Endothelial cell of umbilical vein (primary cell): ENCODE measurements around the gene COL23A1. TPM values are rescaled to one million over a fixed set of nuclear protein-coding genes. Genes with fewer than 3 reads are reported as not detected.

ENCODE experiments used
- BruUV-seq: library from RNA; stranded (reverse); fragments of 400-500 nt; replicated peaks from 2 replicates; lab custom pipeline; 2021; lab: Mats Ljungman, UMichigan
- CTCF ChIA-PET: fragments of 300-600, 350-600 bp; sonication (Branson Sonifier 250); formaldehyde crosslinking; loops from one replicate; lab custom pipeline; 2021; ENCODE audit warnings: antibody characterized with exemption, inconsistent platforms; lab: Charles Lee
- POLR2A ChIA-PET: fragments of 300-600, 350-600 bp; sonication (Branson Sonifier 250); formaldehyde crosslinking; loops from one replicate; lab custom pipeline; 2021; ENCODE audit warnings: antibody characterized with exemption, inconsistent platforms; lab: Charles Lee
- DNase-seq: peaks from one replicate; pipeline ENCODE4 v3.0.0-alpha.2; 2011; ENCODE audit warnings: low read depth, low spot score
- FAIRE-seq: peaks from 2 replicates; lab custom pipeline; 2011; peaks lifted over from hg19 to GRCh38; lab: Jason Lieb, UNC
- H2AFZ ChIP-seq: 2 replicates; pipeline ENCODE4 v1.6.0; 2012; ENCODE audit warnings: low read depth, low read length, control low read depth, inconsistent platforms
- H3K27ac ChIP-seq: 2 replicates; pipeline ENCODE4 v1.5.1; 2011; ENCODE audit warnings: low read depth, mild to moderate bottlenecking, control low read depth, low read length, moderate library complexity; ENCODE audit not compliant: insufficient read depth
- H3K27me3 ChIP-seq, 2 experiments: 2 replicates each; pipeline versions ENCODE4 v1.6.0 to v1.6.1; 2011; ENCODE audit warnings: low read length in 2 of 2, mixed read lengths in 1 of 2; ENCODE audit not compliant: control insufficient read depth in 2 of 2, insufficient read depth in 2 of 2
- H3K36me3 ChIP-seq, 2 experiments: 2 replicates in 1 of 2; 3 replicates in 1 of 2; pipeline ENCODE4 v1.5.1; 2011; ENCODE audit warnings: low read length in 2 of 2, mild to moderate bottlenecking in 1 of 2, moderate library complexity in 1 of 2; ENCODE audit not compliant: control insufficient read depth in 2 of 2, insufficient read depth in 2 of 2; ENCODE audit errors: extremely low read depth in 1 of 2
- H3K4me1 ChIP-seq: 3 replicates; pipeline ENCODE4 v1.5.1; 2011; ENCODE audit warnings: mild to moderate bottlenecking, low read length; ENCODE audit not compliant: control insufficient read depth, insufficient read depth; ENCODE audit errors: extremely low read depth
- H3K4me2 ChIP-seq: 2 replicates; pipeline ENCODE4 v1.6.1; 2011; ENCODE audit warnings: low read length, control low read depth, mixed read lengths; ENCODE audit not compliant: insufficient read depth
- H3K4me3 ChIP-seq, 3 experiments: fragments of 200-600 bp in 1 of 3; sonication (generic), shearing (Covaris generic) in 1 of 3; replicated peaks in 1 of 3; 2 replicates each; pipeline ENCODE4 v1.5.1; 2011 to 2016; ENCODE audit warnings: control low read depth in 3 of 3, low read length in 3 of 3, mild to moderate bottlenecking in 2 of 3, inconsistent platforms in 1 of 3, low read depth in 1 of 3, moderate library complexity in 1 of 3; ENCODE audit not compliant: insufficient read depth in 1 of 3
- H3K79me2 ChIP-seq: 2 replicates; pipeline ENCODE4 v1.6.0; 2012; ENCODE audit warnings: low read length, inconsistent platforms; ENCODE audit not compliant: control insufficient read depth, insufficient read depth
- H3K9ac ChIP-seq: replicated peaks from 2 replicates; pipeline ENCODE3; 2011; ENCODE audit warnings: low read length, control low read depth; ENCODE audit not compliant: insufficient read depth; ENCODE audit errors: extremely low read depth
- H3K9me1 ChIP-seq: replicated peaks from 3 replicates; pipeline ENCODE4 v1.6.0; 2011; ENCODE audit warnings: mild to moderate bottlenecking, low read length; ENCODE audit not compliant: control insufficient read depth, insufficient read depth; ENCODE audit errors: extremely low read depth
- H3K9me3 ChIP-seq: replicated peaks from 2 replicates; pipeline ENCODE4 v1.5.1; 2012; ENCODE audit warnings: low read length, inconsistent platforms; ENCODE audit not compliant: control insufficient read depth, insufficient read depth
- H4K20me1 ChIP-seq: replicated peaks from 2 replicates; pipeline ENCODE3; 2011; ENCODE audit warnings: mild to moderate bottlenecking, low read length; ENCODE audit not compliant: control insufficient read depth, insufficient read depth; ENCODE audit errors: extremely low read depth
- CTCF ChIP-seq, 2 donors: IDR thresholded peaks; 1 replicate in 1 of 2; 2 replicates in 1 of 2; pipeline ENCODE4 v1.5.1; 2011; ENCODE audit warnings: low read length in 2 of 2, mild to moderate bottlenecking in 2 of 2, moderate library complexity in 2 of 2, control low read depth in 1 of 2, inconsistent platforms in 1 of 2, low read depth in 1 of 2; ENCODE audit not compliant: insufficient read depth in 1 of 2; ENCODE audit errors: extremely low read depth in 1 of 2
- EZH2 ChIP-seq: IDR thresholded peaks from 2 replicates; pipeline ENCODE4 v1.6.1; 2012; ENCODE audit warnings: borderline replicate concordance, low read depth, mild to moderate bottlenecking, moderate library complexity, low read length, inconsistent platforms; ENCODE audit not compliant: severe bottlenecking
- FOS ChIP-seq: IDR thresholded peaks from 2 replicates; pipeline ENCODE4 v1.6.1; 2011; ENCODE audit warnings: mild to moderate bottlenecking, low read length, moderate library complexity, borderline replicate concordance; ENCODE audit not compliant: insufficient read depth
- GATA2 ChIP-seq: IDR thresholded peaks from 2 replicates; pipeline ENCODE4 v1.7.0; 2011; ENCODE audit warnings: low read depth, mild to moderate bottlenecking, moderate library complexity, mixed read lengths, low read length; ENCODE audit not compliant: insufficient read length, insufficient read depth
- JUN ChIP-seq: IDR thresholded peaks from 2 replicates; pipeline ENCODE4 v1.6.1; 2011; ENCODE audit warnings: borderline replicate concordance, low read depth; ENCODE audit not compliant: insufficient read length, insufficient read depth
- MYC ChIP-seq: IDR thresholded peaks from one replicate; pipeline ENCODE4 v1.6.1; 2011; ENCODE audit warnings: mild to moderate bottlenecking, low read depth, low read length
- POLR2A ChIP-seq: IDR thresholded peaks from 2 replicates; pipeline ENCODE4 v1.6.1; 2012; ENCODE audit warnings: low read depth, mild to moderate bottlenecking, control low read depth, low read length
- POLR2AphosphoS5 ChIP-seq: IDR thresholded peaks from 2 replicates; pipeline ENCODE4 v1.6.1; 2012; ENCODE audit warnings: low read depth, mild to moderate bottlenecking, control low read depth, low read length, moderate library complexity; ENCODE audit not compliant: insufficient read depth
- dilution Hi-C: fragments of 300-500 bp; cut with MboI; formaldehyde crosslinking; loops from one replicate; pipeline ENCODE4 v1.15.0; 2019; ENCODE audit warnings: low sequenced_read_pairs; ENCODE audit not compliant: extremely low pct_ligation_motif_present
- intact Hi-C: fragments of 100-400 bp; cut with micrococcal nuclease; formaldehyde crosslinking; loops from one replicate; pipeline ENCODE4 v1.10.0; 2022
- polyA plus RNA-seq, 4 experiments: library from polyadenylated mRNA; depleted of rRNA in 3 of 4; stranded (reverse) in 3 of 4; unstranded in 1 of 4; fragments of >200 nt; gene quantifications; 2 replicates each; pipeline versions ENCODE4 v1.2.1 to v1.2.3, GENCODE V29; 2011 to 2012; ENCODE audit warnings: missing spikeins in 1 of 4
- total RNA-seq: library from RNA; stranded (reverse); gene quantifications from 2 replicates; pipeline ENCODE4 v1.2.3, GENCODE V29; 2021
- TF ChIP-seq, protein P1 (sequence below): IDR thresholded peaks from 2 replicates; pipeline ENCODE4 v1.6.1; 2011; ENCODE audit not compliant: insufficient read depth, insufficient read length

Gene COL23A1
- total and polyA plus RNA-seq, 2 donors (not counting 3 experiments of a cell fraction or from before 2014, with no cell fraction given), result not detected

- DNase-seq (no peak), FAIRE-seq (no peak)
- Histone ChIP-seq H3K27ac (no peak overlapping the region), H3K4me1 (no peaks in the 10 kb centered on the region), H4K20me1 (no peaks in the 10 kb centered on the region), H3K36me3 (no peaks in the 10 kb centered on the region), H3K4me2 (no peak overlapping the region), H2AFZ (no peak overlapping the region), H3K9me1 (no peaks in the 10 kb centered on the region), H3K9me3 (no peaks in the 10 kb centered on the region), H3K79me2 (no peaks in the 10 kb centered on the region), H3K9ac (no peak overlapping the region), H3K27me3 (no peaks in the 10 kb centered on the region), H3K4me3 (no peak overlapping the region)
- ChIA-PET CTCF (no interaction called here), POLR2A (no interaction called here)
- intact Hi-C loops, result no loop called here
- dilution Hi-C loops, result no loop called here
- TF ChIP-seq POLR2AphosphoS5 (no peak), EZH2 (no peak), GATA2 (no peak), CTCF (IDR thresholded peaks at IDR 0.05; ENCODE audit: extremely low read depth in 1 of 2, insufficient read depth in 1 of 2, low read depth in 1 of 2, low read length in 2 of 2) (no peak), POLR2A (no peak), JUN (no peak), MYC (no peak), FOS (no peak)
- TF ChIP-seq, protein P1, sequence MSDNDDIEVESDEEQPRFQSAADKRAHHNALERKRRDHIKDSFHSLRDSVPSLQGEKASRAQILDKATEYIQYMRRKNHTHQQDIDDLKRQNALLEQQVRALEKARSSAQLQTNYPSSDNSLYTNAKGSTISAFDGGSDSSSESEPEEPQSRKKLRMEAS, result no peak
- no TSS peak for BruUV-seq
These were observed 124.3 kb downstream of the COL23A1 start for GRCh38 chr5:178465861-178466288.
